K562 (cell line): ENCODE results near the gene PCDH9. TPM values are rescaled to one million over a fixed set of nuclear protein-coding genes. Genes with fewer than 3 reads are reported as not detected.

Experiments used
- ATAC-seq: fragments of 200-7000 bp; cut with Tn5 transposase; 3 replicates; pipeline ENCODE4 v1.9.1; 2020; ENCODE audit warnings: moderate library complexity
- BruUV-seq: library from RNA; stranded (reverse); fragments of 400-500 nt; replicated peaks from 2 replicates; lab custom pipeline; 2021; lab: Mats Ljungman, UMichigan
- CTCF ChIA-PET: fragments of 300-600 bp; formaldehyde crosslinking; extraction: SDS; loops from one replicate; lab custom pipeline; 2021; ENCODE audit warnings: low intra/inter-chr PET ratio; lab: Yijun Ruan, JAX
- POLR2A ChIA-PET: fragments of 300-600, 350-650 bp; sonication (Branson Sonifier 250); formaldehyde crosslinking; extraction: SDS; loops from one replicate; lab custom pipeline; 2021; ENCODE audit warnings: antibody characterized with exemption, inconsistent platforms; lab: Yijun Ruan, JAX
- DNase-seq, 4 experiments: peaks; one replicate each; pipeline versions ENCODE4 v3.0.0 to v3.0.0-alpha.2; 2011 to 2018; ENCODE audit warnings: low spot score in 3 of 4, mixed read lengths in 3 of 4; ENCODE audit errors: extremely low read depth in 1 of 4
- FAIRE-seq: peaks from 2 replicates; lab custom pipeline; 2011; peaks lifted over from hg19 to GRCh38; lab: Jason Lieb, UNC
- H2AFZ ChIP-seq: 2 replicates; pipeline ENCODE4 v1.6.0; 2011; ENCODE audit warnings: low read depth, low read length, control low read depth, inconsistent platforms
- H3K27ac ChIP-seq: fragments of 200-600 bp; 3 replicates; pipeline ENCODE4 v1.8.0; 2011; ENCODE audit warnings: low read depth, mild to moderate bottlenecking, control low read depth, inconsistent platforms, low read length, moderate library complexity, mixed read lengths; ENCODE audit errors: extremely low read depth
- H3K27me3 ChIP-seq, 2 experiments: fragments of 300-600 bp in 1 of 2; 2 replicates in 1 of 2; 3 replicates in 1 of 2; pipeline versions ENCODE4 v1.6.0 to v1.8.0; 2011; ENCODE audit warnings: inconsistent platforms in 2 of 2, low read length in 2 of 2, mild to moderate bottlenecking in 1 of 2, mixed read lengths in 1 of 2, moderate library complexity in 1 of 2; ENCODE audit not compliant: control insufficient read depth in 2 of 2, insufficient read depth in 2 of 2
- H3K36me3 ChIP-seq: fragments of 300-600 bp; 3 replicates; pipeline ENCODE4 v1.8.0; 2011; ENCODE audit warnings: mild to moderate bottlenecking, low read length, inconsistent platforms; ENCODE audit not compliant: control insufficient read depth, insufficient read depth
- H3K4me1 ChIP-seq, 2 experiments: fragments of 200-600 bp in 1 of 2; replicated peaks in 1 of 2; 2 replicates in 1 of 2; 3 replicates in 1 of 2; pipeline versions ENCODE4 v1.5.1 to v1.8.0; 2011; ENCODE audit warnings: inconsistent platforms in 2 of 2, low read length in 2 of 2, mild to moderate bottlenecking in 1 of 2, mixed read lengths in 1 of 2, moderate library complexity in 1 of 2; ENCODE audit not compliant: control insufficient read depth in 2 of 2, insufficient read depth in 2 of 2
- H3K4me2 ChIP-seq: 2 replicates; pipeline ENCODE4 v1.6.1; 2011; ENCODE audit warnings: low read length, control low read depth, inconsistent platforms, mixed read lengths; ENCODE audit not compliant: insufficient read depth
- H3K4me3 ChIP-seq: fragments of 200-600 bp; sonication (generic), shearing (Covaris generic); 2 replicates; pipeline ENCODE4 v1.5.1; 2016; ENCODE audit warnings: control low read depth, inconsistent platforms
- H3K79me2 ChIP-seq: fragments of 200-600 bp; 3 replicates; pipeline ENCODE4 v1.8.0; 2011; ENCODE audit warnings: low read length, inconsistent platforms; ENCODE audit not compliant: control insufficient read depth, insufficient read depth
- H3K9ac ChIP-seq, 2 experiments: 2 replicates each; pipeline versions ENCODE4 v1.6.0 to v1.6.1; 2011; ENCODE audit warnings: low read depth in 2 of 2, low read length in 2 of 2, control low read depth in 1 of 2, inconsistent platforms in 1 of 2, mild to moderate bottlenecking in 1 of 2, mixed read lengths in 1 of 2; ENCODE audit not compliant: insufficient read depth in 1 of 2
- H3K9me1 ChIP-seq: one replicate; pipeline ENCODE4 v1.6.0; 2011; ENCODE audit warnings: inconsistent platforms, mild to moderate bottlenecking, low read length, moderate library complexity; ENCODE audit not compliant: control insufficient read depth, insufficient read depth
- H3K9me3 ChIP-seq: replicated peaks from 2 replicates; pipeline ENCODE4 v1.5.1; 2011; ENCODE audit warnings: low read depth, low read length, inconsistent platforms; ENCODE audit not compliant: control insufficient read depth, insufficient read depth
- H4K20me1 ChIP-seq: replicated peaks from 2 replicates; pipeline ENCODE4 v1.6.1; 2011; ENCODE audit warnings: low read length, inconsistent platforms, mixed read lengths; ENCODE audit not compliant: control insufficient read depth, insufficient read depth
- NFIX ChIP-seq: fragments of 250-450 bp; sonication (Bioruptor Pico); IDR thresholded peaks from 2 replicates; pipeline ENCODE4 v1.4.0; 2020; ENCODE audit warnings: low read depth, mild to moderate bottlenecking, moderate library complexity
- ZNF407 ChIP-seq: fragments of 450-650 bp; IDR thresholded peaks from 2 replicates; pipeline ENCODE4 v1.6.1; 2016; ENCODE audit warnings: low read depth
- ZNF592 ChIP-seq: fragments of 450-650 bp; IDR thresholded peaks from 2 replicates; pipeline ENCODE4 v1.6.1; 2017; ENCODE audit warnings: antibody characterized with exemption, mild to moderate bottlenecking
- WGBS: fragments of 100-300 bp; shearing (Covaris generic); methylation state at CpG from one replicate; pipeline ENCODE4 v1.1.6; 2016; ENCODE audit warnings: low coverage, mixed read lengths; ENCODE audit not compliant: insufficient coverage; ENCODE audit errors: missing lambda C conversion rate; 5-methylcytosine and 5-hydroxymethylcytosine counted together
- in situ Hi-C: fragments of 300-500 bp; cut with MboI; formaldehyde crosslinking; loops from 4 replicates; pipeline ENCODE4 v1.15.0; 2018; ENCODE audit warnings: inconsistent platforms, mixed read lengths
- intact Hi-C: fragments of 100-400 bp; cut with micrococcal nuclease; formaldehyde crosslinking; loops from 2 replicates; pipeline ENCODE4 v1.14.2; 2022
- polyA plus RNA-seq, 8 experiments: library from polyadenylated mRNA; depleted of rRNA in 4 of 8; stranded (reverse) in 5 of 8; unstranded in 3 of 8; fragments of >200 nt; fragmentation: Nextera tagmentation in 2 of 8; fragmentation: Illumina TruSeq in 1 of 8; extraction: Ambion mirVana in 2 of 8; extraction: Trizol in 1 of 8; gene quantifications; 2 replicates each; pipeline versions ENCODE4 v1.2.1 to v1.2.3, GENCODE V29; 2011 to 2014; ENCODE audit warnings: inconsistent platforms in 1 of 8, missing spikeins in 1 of 8
- total RNA-seq, 7 experiments: library from RNA; depleted of rRNA in 6 of 7; stranded (reverse); fragments of >200 nt in 6 of 7; fragmentation: Illumina TruSeq in 2 of 7; extraction: Trizol in 2 of 7; gene quantifications; 2 replicates each; pipeline versions ENCODE4 v1.2.1 to v1.2.3, GENCODE V29; 2011 to 2021; ENCODE audit warnings: low replicate concordance in 1 of 7

PCDH9 gene
- total and polyA plus RNA-seq, 9 of the 15 experiments (the other 6 are each of a cell fraction or from before 2014, with no cell fraction given), result 1.1 to 6.7 (median 4.9) TPM

DNA sequence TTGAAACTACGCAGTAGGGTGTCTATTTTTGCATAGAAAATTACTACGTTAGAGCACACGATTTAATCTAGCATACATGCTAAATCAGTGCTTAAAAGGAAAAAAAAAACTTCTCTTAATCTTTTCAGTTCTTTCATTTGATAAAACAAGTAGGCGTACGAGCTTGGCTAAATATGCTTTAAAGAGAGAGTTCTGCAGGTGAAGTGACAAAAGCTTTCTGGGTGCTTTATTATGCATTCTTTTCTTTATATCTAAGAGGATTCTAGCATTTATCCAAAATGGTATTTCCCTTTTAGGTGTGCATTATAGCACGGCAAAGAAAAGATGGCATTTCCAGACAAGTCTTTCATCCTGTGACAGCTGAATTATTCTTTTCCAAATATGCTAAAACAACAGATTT is 281.2 kb downstream of the PCDH9 start:
- Histone ChIP-seq H2AFZ (no peak overlapping the region), H3K27me3 (no peaks in the 10 kb centered on the region), H3K9me1 (no peaks in the 10 kb centered on the region), H4K20me1 (no peaks in the 10 kb centered on the region), H3K9me3 (no peaks in the 10 kb centered on the region), H3K36me3 (no peaks in the 10 kb centered on the region), H3K4me3 (no peak overlapping the region), H3K4me1 (no peaks in the 10 kb centered on the region), H3K27ac (no peak overlapping the region), H3K9ac (no peak overlapping the region), H3K79me2 (no peaks in the 10 kb centered on the region), H3K4me2 (no peak overlapping the region)
- in situ Hi-C loops, result no loop called here
- intact Hi-C loops, result no loop called here
- CTCF ChIA-PET, result no interaction called here
- ATAC-seq (no peak), FAIRE-seq (no peak), DNase-seq (no peak)
- BruUV-seq, result no TSS peak
- 41% methylated on average over 6 of the region's 6 CpGs for WGBS
- POLR2A ChIA-PET, result no interaction called here
- TF ChIP-seq NFIX (CRISPR knock-in tag), result no peak
- TF ChIP-seq ZNF407, result no peak
- no peak for TF ChIP-seq ZNF592
